Right lobe of liver (tissue), 4 donors: ENCODE results near the gene TESPA1.

Source experiments
- CTCF ChIP-seq, 4 donors: fragments of 200-600 bp in 3 of 4; fragments of 450-650 bp in 1 of 4; IDR thresholded peaks; one replicate each; pipeline versions ENCODE4 v1.5.1 to v1.8.0; 2016 to 2022; ENCODE audit warnings: antibody characterized with exemption in 4 of 4, mild to moderate bottlenecking in 2 of 4
- POLR2A ChIP-seq: fragments of 450-650 bp; IDR thresholded peaks from one replicate; pipeline ENCODE4 v1.6.1; 2017; ENCODE audit warnings: antibody characterized with exemption, mild to moderate bottlenecking
- donor health status: DM: no; HTN: no; CAD: no.
- donor health status: DM: no; HTN: no; CAD: no.
- donor health status: DM: no; HTN: yes; CAD: no.

GRCh38 chr12:54933376-54933775 is 51.2 kb downstream of the TESPA1 start:
- TF ChIP-seq CTCF (IDR thresholded peaks at IDR 0.05) (no peak), POLR2A (no peak)
